ENCODE data around the gene WDR33.
A peak's percentile ranks its signal among the peaks of the same experiment; 100 is the strongest.

WDR33 gene

DNA sequence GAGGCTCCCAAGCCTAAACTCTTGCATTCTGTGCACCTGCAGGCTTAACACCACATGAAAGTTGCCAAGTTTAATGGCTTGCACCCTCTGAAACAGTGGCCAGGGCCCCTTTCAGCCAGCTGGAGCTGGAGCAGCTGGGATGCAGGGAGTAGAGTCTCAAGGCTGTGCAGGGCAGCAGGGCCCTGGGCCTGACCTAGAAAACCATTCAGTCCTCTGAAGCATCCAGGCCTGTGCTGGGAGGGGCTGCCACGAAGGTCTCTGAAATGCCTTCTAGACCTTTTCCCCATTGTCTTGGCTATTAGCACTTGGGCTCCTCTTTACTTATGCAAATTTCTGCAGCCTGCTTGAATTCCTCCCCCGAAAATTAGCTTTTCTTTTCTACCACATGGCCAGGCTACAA is 120.3 kb downstream of the WDR33 start:
- DNase-seq: no peak

DNA sequence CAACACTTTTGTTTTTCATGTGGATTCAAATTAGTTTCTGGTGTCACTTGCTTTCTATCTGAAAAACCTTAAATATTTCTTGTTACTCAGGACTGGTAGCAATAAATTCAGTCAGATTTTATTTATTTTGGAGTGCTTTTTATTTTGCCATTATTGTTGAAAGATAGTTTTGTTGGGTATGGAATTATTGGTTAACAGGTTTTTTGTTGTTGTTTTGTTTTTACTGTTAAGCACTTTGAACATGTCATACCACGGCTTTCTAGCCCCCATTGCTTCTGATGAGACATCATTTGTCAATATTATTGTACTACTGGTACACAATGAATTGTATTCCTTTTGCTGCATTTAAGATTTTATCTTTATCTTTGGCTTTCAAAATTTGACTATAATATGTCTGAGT is 122.6 kb downstream of the WDR33 start:
- DNase-seq: no peak

- DNase-seq: no peak
These were observed 125.4 kb downstream of the WDR33 start for GRCh38 chr2:127685410-127686080.

DNA sequence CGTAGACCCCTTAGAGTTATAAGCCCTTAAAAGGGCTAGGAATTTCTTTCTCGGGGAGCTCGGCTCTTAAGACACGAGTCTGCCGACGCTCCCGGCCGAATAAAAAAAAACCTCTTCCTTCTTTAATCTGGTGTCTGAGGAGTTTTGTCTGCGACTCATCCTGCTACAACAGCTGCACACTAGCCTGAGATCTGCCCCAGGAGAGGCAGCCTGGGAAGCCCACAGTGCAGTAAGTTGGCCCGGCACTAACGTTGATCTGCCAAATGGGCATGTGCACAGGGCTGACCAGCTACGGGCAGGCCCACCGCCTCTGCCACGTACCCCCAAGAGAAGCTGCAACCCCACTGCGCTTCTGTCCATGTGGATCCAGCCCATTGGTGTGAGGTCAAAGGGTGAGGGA is 127.2 kb downstream of the WDR33 start:
- no peak for DNase-seq

DNA sequence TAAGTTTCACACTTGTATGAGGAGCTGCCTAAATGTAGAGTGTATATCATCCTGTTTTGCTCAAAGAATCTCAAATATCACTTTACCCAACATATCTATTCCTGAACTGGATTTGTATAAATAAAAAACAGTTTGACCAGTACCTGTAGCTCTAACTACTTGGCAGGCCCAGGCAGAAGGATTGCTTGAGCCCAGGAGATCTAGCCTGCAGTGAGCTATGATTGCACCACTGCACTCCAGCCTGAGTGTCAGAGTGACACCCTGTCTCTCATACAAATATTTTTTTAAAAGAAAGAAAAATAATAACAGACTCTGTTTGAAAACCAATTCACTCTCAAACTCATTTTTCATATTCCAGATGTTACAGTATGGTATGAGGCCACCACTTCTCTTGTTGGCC is 127.9 kb downstream of the WDR33 start:
- no peak for DNase-seq

- DNase-seq: no peak
These were observed 128.8 kb downstream of the WDR33 start for GRCh38 chr2:127681976-127682857.

DNA sequence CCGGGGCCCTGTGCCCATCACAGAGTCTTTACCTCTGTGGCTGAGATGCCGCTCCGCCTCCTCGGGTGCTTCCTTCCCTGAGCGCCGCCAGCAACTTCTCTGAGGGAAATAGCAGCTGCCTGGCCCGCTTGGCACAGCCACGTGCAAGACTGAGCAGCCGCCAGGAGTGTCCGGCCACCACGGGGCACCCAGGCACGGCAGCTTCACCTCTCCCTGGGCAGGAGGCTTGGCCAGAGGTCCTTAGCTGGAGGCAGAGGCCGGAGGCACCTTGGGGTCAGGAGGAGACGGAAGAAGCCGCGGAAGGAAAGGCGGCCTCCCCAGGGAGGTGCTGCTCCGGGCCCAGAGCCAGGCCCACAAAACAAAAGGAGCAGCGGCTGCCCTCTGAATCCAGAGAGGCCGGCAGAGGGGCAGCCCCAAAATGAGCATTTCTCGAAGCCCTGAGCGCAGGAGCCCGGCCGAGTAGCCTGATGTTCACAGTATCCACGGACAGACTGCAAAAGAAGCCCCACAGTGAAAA is 129.6 kb downstream of the WDR33 start:
- DNase-seq: no peak

GRCh38 chr2:127680706-127681287 is 130.2 kb downstream of the WDR33 start:
- no peak for DNase-seq

- DNase-seq: no peak
These were observed 131.2 kb downstream of the WDR33 start for GRCh38 chr2:127679680-127680361.

DNA sequence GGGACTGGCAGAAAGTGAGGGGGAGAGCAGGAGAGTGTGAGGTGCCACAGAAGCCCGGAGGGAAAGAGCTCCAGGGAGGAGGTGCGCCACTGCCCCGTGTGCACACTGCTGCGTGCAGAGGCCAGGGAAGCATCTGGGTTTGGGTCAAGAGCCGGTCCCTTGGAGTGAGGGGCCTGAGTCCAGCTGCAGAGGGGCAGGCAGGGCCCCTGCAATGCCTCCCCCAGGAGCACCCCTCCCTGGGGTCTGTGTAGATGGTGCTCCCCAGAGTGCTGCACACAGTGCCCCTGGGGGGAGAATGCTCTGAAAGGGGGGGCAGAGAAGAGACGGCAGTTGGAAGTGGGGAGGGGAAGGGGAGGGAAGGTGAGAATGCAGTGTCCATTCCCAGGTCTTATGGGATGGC is 132.0 kb downstream of the WDR33 start:
- no peak for DNase-seq

GRCh38 chr2:127678531-127678930 is 132.4 kb downstream of the WDR33 start:
- DNase-seq: no peak

GRCh38 chr2:127676906-127677305 is 134.1 kb downstream of the WDR33 start:
- no peak for DNase-seq

DNA sequence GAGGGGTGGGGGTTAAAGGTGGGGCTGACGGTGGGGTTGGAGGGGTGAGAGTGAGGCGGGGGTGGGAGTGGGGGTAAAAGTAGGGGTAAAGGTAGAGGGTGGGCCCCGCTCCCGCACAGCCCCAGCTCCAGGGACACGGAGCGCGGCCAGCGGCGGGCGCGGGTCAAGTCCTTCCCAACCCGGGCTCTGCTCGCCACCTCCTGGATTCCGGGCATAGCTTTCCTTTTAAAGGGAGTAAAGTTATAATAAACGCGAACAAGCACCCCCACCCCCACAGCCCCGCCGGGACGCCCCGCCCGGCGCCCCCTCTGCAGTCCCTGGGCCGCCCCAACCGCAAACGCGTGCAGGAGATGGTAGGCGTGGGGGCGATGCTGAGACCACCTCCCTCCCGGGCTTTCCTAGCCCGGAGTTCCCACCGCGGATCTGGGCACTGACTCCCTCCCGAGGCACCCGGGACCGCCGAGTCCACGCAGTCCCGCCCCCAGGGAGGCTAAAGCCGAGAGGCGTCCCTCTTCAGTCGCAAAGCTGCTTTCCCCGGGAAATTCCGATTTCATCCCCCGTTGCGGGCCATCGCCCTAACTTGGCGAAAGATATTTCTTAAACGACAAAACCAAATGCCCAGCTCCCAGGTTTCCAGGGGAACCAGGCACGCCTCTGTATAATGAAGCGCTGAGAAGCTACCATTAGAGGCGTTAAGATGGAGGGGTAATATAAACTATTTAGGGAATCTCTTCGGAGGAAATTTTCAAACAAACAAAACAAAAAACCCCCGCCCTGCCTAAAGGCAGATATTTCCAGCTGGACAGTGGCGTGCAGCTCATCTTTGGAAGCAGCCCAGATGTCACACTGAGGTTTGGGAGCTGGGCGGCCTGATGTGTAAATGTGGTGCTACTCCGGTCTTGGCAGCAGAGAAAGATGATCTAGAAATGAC is 135.4 kb downstream of the WDR33 start, which contains the start of gene LIMS2:
Gene LIMS2 (minus strand): TSS at position 200 of the 931 bp plus-strand sequence. CDS start 506 bp downstream, outside the sequence.
- no peak for DNase-seq

DNA sequence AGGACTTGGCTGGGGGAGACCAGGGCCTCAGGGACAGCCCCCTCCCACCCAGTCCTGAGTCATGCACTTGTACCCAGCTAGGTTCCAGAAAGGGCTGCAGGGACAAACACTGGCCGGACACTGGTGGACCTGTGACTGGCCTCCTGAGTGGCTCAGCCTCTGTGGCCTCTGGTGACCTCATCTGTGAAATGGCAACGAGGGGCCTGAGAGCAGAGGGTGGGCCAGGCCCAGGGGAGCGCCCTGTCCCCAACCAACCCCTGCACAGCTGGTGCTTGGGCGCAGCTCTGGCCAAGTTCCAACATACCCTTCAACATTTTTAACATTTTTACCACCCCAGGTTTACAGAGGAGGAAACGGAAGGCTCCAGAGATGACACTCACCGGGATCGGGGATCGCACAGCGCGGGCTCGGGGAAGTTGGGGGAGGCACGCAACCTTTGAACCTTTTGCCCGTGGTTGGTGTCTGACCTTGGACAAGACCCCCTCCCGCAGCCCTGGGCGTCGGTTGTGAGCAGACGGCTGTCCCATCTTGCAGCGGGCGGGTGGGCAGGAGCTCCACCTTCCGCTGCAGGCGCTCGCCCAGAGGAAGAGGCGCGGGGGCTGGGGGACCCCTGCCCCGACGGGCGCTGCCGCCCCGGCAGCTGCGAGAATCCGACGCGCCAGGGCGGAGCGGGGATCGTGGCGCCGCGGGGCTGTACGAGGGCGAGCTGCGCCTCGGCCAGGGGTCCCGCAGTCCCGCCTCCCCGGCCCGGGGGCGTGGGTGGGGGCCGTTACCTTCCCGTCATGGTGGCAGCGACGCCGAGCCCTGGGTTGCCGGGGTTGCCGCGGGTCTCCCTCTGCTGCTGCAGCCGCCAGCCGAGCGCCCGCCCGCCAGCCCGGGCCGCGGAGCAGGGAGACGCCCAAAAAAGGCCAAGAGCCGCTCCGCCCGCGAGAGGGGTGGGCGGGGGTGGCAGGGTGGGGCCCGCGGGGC is 136.4 kb downstream of the WDR33 start:
- peak; percentile 25 for DNase-seq

DNA sequence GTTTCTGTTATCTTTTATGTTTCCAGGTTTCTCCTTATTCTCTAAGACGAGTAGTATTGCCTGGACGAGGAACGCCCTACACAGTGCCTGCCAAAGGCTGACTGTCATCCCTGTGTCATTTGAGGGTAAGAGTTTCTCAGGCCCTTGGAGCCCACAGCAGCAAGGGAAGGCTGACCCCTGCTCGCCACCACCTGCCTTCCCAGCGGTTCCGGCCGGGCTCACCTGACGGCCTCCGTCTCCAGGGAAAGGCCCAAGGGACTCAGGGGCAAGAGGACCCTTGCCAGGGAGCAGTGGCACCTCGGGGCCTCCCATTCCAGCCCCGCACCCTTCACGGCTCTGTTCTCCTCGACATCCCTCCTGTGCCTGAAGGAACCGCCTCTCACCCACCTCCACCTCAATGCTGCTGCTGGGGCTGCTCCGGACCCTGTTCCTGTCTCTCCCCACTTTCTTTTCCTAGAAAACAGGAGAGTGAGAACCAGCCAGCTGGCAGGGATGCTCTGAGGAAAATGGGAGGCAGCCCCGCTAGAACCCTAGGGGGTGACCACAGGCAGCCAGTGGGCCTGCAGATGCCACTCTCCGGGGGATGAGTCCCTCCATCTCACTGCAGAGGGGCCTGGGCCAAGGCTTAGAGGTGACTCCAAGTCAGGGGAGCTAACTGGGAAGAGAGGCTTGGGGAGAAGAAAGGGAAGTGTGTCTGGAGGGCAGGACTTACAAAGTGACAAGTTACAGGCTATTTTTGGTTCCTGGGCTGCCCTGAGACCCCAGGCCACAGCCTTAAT is 137.5 kb downstream of the WDR33 start:
- DNase-seq: no peak

DNA sequence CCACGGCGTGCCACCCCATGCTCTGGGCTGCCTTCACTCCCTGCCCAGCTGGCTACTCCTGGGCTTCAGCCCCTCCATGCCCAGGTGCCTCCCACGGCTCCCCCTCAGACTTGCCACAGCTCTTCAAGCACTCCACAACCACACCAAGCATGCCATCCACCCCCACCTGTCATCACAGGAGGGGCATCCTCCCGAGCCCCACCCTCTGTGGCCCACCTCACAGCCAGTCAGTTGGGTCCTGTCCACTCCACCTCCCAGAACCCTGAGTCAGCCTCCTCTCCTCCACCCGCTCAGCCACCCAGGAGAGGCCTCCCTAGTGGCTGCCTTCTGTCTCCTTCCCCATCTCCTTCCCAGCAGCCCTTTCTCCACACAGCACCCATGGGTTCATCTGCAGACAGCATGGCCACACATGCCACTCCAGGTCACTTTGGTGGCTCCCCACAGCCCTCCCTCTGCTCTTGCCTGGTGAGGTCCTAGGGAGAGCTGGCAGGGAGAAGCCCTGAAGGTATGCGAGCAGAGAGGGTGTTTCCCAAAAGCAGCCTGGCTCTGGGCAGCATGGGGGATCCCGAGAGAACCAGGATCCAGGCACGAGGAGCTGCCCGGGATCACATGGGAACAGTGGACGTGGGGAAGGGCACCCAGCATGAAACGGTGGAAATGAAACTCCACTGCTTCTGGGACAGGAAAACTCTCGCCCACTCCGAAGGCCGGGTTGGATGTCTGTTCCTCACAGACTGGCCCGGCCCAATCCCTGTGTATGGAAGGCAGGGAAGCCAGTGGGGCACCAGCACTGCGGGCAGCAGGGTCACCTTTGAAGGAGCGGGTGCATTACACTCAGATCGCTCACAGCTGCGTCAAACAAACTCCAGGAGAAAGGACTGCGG is 138.4 kb downstream of the WDR33 start:
- no peak for DNase-seq

GRCh38 chr2:127671557-127672302 is 139.2 kb downstream of the WDR33 start:
- no peak for DNase-seq

GRCh38 chr2:127670957-127671290 is 140.0 kb downstream of the WDR33 start:
- no peak for DNase-seq
